ENCODE results near the gene TMEM176A.

DNA sequence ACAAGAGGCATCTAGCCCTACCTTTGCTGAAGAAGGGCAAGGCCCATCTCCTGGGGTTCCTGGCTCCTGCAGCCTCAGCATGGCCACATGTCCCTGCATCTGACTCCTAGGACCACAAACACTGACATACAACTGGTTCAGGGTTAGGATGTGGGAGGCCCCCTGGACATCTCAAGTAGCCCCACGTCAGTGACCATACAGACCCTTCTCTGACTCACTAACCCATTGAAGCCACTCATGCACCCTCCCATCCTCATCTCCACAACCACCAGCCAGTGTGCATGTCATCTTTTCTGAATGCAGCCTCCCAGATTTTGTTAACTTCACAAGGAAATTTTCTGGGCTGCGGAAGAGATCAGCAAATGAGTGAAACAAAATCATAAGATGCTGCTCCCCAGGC lies 18.6 kb upstream of the TMEM176A start:
- TF ChIP-seq, protein P1, sequence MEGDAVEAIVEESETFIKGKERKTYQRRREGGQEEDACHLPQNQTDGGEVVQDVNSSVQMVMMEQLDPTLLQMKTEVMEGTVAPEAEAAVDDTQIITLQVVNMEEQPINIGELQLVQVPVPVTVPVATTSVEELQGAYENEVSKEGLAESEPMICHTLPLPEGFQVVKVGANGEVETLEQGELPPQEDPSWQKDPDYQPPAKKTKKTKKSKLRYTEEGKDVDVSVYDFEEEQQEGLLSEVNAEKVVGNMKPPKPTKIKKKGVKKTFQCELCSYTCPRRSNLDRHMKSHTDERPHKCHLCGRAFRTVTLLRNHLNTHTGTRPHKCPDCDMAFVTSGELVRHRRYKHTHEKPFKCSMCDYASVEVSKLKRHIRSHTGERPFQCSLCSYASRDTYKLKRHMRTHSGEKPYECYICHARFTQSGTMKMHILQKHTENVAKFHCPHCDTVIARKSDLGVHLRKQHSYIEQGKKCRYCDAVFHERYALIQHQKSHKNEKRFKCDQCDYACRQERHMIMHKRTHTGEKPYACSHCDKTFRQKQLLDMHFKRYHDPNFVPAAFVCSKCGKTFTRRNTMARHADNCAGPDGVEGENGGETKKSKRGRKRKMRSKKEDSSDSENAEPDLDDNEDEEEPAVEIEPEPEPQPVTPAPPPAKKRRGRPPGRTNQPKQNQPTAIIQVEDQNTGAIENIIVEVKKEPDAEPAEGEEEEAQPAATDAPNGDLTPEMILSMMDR (IDR thresholded peaks at IDR 0.05) = no peak
- TF ChIP-seq POLR2A (IDR thresholded peaks at IDR 0.05) (no peak), EP300 (IDR thresholded peaks at IDR 0.05) (no peak)
